ENCODE results near the gene GARIN5B.

DNA sequence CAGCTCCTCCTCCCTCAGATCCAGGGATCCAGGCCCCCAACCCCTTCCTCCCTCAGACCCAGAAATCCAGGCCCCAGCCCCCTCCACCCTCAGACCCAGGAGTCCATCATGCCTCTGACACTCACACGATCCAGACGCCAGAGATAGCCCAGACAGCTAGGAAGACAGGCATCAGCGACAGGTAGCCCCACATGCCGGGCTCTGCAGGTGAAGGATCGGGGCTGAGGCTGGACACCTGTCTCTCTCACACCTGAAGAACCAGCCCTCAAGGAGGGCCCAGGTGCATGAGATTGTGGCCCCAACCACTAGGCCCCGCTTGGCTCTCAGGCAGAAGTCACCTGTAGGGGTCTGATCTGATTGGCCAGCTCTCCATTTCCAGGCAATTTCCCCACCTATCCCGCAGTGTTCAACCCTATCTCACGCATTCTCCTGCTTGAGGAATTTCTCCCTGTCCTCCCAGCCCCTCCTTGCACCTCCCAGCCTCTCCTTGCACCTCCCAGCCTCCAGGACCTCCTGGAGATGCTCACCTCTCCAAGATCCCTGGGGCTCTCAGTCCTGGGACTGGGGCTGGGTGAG is 42.1 kb downstream of the GARIN5B start:
- TF ChIP-seq POLR2A (IDR thresholded peaks at IDR 0.05; ENCODE audit: low read length) = no peak
- no peak for TF ChIP-seq GATA1 (IDR thresholded peaks at IDR 0.05; ENCODE audit: low read depth, low read length)
